ENCODE data around the gene HTR2C. TPM values are rescaled to one million over a fixed set of nuclear protein-coding genes. Genes with fewer than 3 reads are reported as not detected.

HTR2C gene
- total RNA-seq, 1 experiment from 2014 or later: 1.5 TPM

DNA sequence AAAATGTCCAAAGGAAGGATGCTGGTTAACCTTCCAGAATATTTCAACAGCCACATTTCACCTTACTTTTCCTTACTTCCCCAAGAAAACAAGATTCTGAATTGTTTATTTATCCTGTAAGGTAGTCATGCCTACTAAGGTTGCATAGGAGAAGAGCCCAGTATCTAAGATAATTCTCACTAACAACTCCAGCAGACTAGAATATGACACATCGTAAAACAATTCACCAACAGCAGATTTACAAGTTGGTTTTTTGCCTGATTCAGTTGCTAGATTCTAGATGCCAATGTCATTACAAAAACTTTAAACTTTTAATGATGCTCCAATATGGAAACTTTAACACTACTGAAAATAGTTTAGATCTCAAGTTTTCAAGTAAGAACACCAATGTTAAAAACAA, 257.2 kb downstream of the HTR2C start:
- TF ChIP-seq, protein P1, sequence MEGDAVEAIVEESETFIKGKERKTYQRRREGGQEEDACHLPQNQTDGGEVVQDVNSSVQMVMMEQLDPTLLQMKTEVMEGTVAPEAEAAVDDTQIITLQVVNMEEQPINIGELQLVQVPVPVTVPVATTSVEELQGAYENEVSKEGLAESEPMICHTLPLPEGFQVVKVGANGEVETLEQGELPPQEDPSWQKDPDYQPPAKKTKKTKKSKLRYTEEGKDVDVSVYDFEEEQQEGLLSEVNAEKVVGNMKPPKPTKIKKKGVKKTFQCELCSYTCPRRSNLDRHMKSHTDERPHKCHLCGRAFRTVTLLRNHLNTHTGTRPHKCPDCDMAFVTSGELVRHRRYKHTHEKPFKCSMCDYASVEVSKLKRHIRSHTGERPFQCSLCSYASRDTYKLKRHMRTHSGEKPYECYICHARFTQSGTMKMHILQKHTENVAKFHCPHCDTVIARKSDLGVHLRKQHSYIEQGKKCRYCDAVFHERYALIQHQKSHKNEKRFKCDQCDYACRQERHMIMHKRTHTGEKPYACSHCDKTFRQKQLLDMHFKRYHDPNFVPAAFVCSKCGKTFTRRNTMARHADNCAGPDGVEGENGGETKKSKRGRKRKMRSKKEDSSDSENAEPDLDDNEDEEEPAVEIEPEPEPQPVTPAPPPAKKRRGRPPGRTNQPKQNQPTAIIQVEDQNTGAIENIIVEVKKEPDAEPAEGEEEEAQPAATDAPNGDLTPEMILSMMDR (conservative IDR thresholded peaks at IDR 0.05): no peak
- H3K27me3 Mint-ChIP-seq (ENCODE audit: low read depth): no peaks in the 10 kb centered on the region
- Histone ChIP-seq H3K23me2 (ENCODE audit: insufficient read length, low read depth, low read length, poor library complexity, severe bottlenecking) (no peaks in the 10 kb centered on the region), H3T11ph (ENCODE audit: low read length) (no peak overlapping the region), H3K27ac (ENCODE audit: insufficient read length, low read depth, low read length) (no peak overlapping the region), H3K4ac (ENCODE audit: low read depth, low read length) (no peak overlapping the region), H3K79me1 (ENCODE audit: insufficient read depth, low read depth, low read length, poor library complexity, severe bottlenecking) (no peaks in the 10 kb centered on the region), H4K20me1 (ENCODE audit: control insufficient read depth, insufficient read depth, insufficient read length) (no peaks in the 10 kb centered on the region), H3K9ac (ENCODE audit: extremely low read depth, insufficient read length, low read length) (no peak overlapping the region), H2BK15ac (ENCODE audit: low read depth, low read length) (no peak overlapping the region), H3K4me2 (ENCODE audit: insufficient read depth, insufficient read length, low read length) (no peak overlapping the region), H4K5ac (ENCODE audit: insufficient read length, low read depth, low read length) (no peak overlapping the region), H3K18ac (ENCODE audit: insufficient read length, low read depth, low read length) (no peak overlapping the region), H3K79me2 (ENCODE audit: insufficient read depth, low read length) (no peaks in the 10 kb centered on the region), H3K9me3 (ENCODE audit: control insufficient read depth, low read depth, low read length) (no peaks in the 10 kb centered on the region), H3K56ac (ENCODE audit: insufficient read length, low read depth, low read length) (no peak overlapping the region), H3K4me1 (ENCODE audit: insufficient read depth, low read length) (no peaks in the 10 kb centered on the region), H2AFZ (ENCODE audit: low read length) (no peak overlapping the region), H2BK12ac (ENCODE audit: insufficient read length, low read depth, low read length) (no peak overlapping the region), H2BK5ac (ENCODE audit: insufficient read length, low read length) (no peak overlapping the region), H4K8ac (replicated peaks; ENCODE audit: insufficient read length, low read depth, low read length) (no peak overlapping the region), H3K23ac (ENCODE audit: insufficient read length, low read depth, low read length) (no peak overlapping the region), H4K91ac (ENCODE audit: insufficient read length, low read depth, low read length) (no peak overlapping the region), H2BK20ac (ENCODE audit: low read depth, low read length, poor library complexity, severe bottlenecking) (no peak overlapping the region), H3K14ac (ENCODE audit: insufficient read depth, low read length) (no peak overlapping the region), H2BK120ac (ENCODE audit: low read depth, low read length, poor library complexity, severe bottlenecking) (no peak overlapping the region), H2AK5ac (ENCODE audit: insufficient read length, low read length) (no peak overlapping the region), H3K27me3 (ENCODE audit: insufficient read depth, low read length) (no peaks in the 10 kb centered on the region)
- H3K9me3 Mint-ChIP-seq: peaks cover 4 to 7% of the 10 kb centered on the region in 2 experiments; a peak in 4 of 5 replicates
- DNase-seq: no peak
- H3K4me3 Mint-ChIP-seq: no peak overlapping the region
- no peak overlapping the region; a peak in 1 of 7 replicates for H3K27ac Mint-ChIP-seq
- WGBS (ENCODE audit: extremely low coverage, insufficient read length, low lambda C conversion rate): no CpG with 5 or more reads among the region's 1 CpG
- peaks cover 3 to 10% (median 5%) of the 10 kb centered on the region in 3 experiments; a peak in 5 of 7 replicates for H3K36me3 Mint-ChIP-seq (ENCODE audit: insufficient read depth in 1 of 3, low read depth in 3 of 3)
- H3K4me1 Mint-ChIP-seq: peaks cover 6 to 7% of the 10 kb centered on the region in 2 experiments; a peak in 3 of 4 replicates

Measured in H9 (cell line).